K562 (cell line): Measurements from ENCODE around the gene PLEKHM3. TPM values are rescaled to one million over a fixed set of nuclear protein-coding genes. Genes with fewer than 3 reads are reported as not detected.

Experiments used
- BHLHE40 ChIP-seq: IDR thresholded peaks from 2 replicates; pipeline ENCODE4 v1.6.1; 2011; ENCODE audit warnings: low read length, improper control_type of control experiment
- CBFA2T3 ChIP-seq: fragments of 450-650 bp; IDR thresholded peaks from 2 replicates; pipeline ENCODE4 v1.6.1; 2017
- CBFB ChIP-seq: sonication (generic); formaldehyde crosslinking; IDR thresholded peaks from 2 replicates; pipeline ENCODE4 v1.4.0; 2020; ENCODE audit warnings: mild to moderate bottlenecking, missing genetic modification reagents
- CBX3 ChIP-seq, 2 experiments: IDR thresholded peaks; 1 replicate in 1 of 2; 2 replicates in 1 of 2; pipeline ENCODE4 v1.6.1; 2012; ENCODE audit warnings: inconsistent platforms in 2 of 2, low read length in 2 of 2, borderline replicate concordance in 1 of 2, control low read depth in 1 of 2
- CXXC5 ChIP-seq: fragments of 250-450 bp; sonication (Bioruptor Pico); IDR thresholded peaks from 2 replicates; pipeline ENCODE4 v1.8.0; 2022; ENCODE audit warnings: inconsistent platforms, mild to moderate bottlenecking, moderate library complexity
- FOXO4 ChIP-seq: fragments of 450-650 bp; formaldehyde crosslinking; IDR thresholded peaks from 2 replicates; pipeline ENCODE4 v1.4.0; 2020; ENCODE audit warnings: mild to moderate bottlenecking, moderate library complexity
- GTF2E2 ChIP-seq: fragments of 200-800 bp; sonication (Bioruptor generic); IDR thresholded peaks from 2 replicates; pipeline ENCODE4 v1.6.1; 2016; ENCODE audit warnings: missing genetic modification characterization, missing compliant biosample characterization
- HDAC1 ChIP-seq, 2 experiments: fragments of 450-650 bp; IDR thresholded peaks; 2 replicates each; pipeline ENCODE4 v1.6.1; 2016 to 2017; ENCODE audit warnings: inconsistent platforms in 1 of 2, mild to moderate bottlenecking in 1 of 2, moderate library complexity in 1 of 2
- HIVEP1 ChIP-seq: fragments of 250-450 bp; sonication (Bioruptor Pico); IDR thresholded peaks from 2 replicates; pipeline ENCODE4 v1.4.0; 2020; ENCODE audit warnings: mild to moderate bottlenecking
- HNRNPL ChIP-seq: fragments of 200-400 bp; formaldehyde crosslinking; IDR thresholded peaks from 2 replicates; pipeline ENCODE4 v1.6.1; 2017; ENCODE audit warnings: low read depth, mild to moderate bottlenecking, low read length
- KAT8 ChIP-seq: fragments of 450-650 bp; IDR thresholded peaks from 2 replicates; pipeline ENCODE4 v1.6.1; 2016; ENCODE audit warnings: low read depth, mild to moderate bottlenecking
- MIER1 ChIP-seq: fragments of 450-650 bp; IDR thresholded peaks from 2 replicates; pipeline ENCODE4 v1.6.1; 2016; ENCODE audit warnings: antibody characterized with exemption, mild to moderate bottlenecking, low read depth
- NFRKB ChIP-seq: fragments of 450-650 bp; IDR thresholded peaks from 2 replicates; pipeline ENCODE4 v1.6.1; 2016; ENCODE audit warnings: low read depth
- PTBP1 ChIP-seq: fragments of 200-400 bp; formaldehyde crosslinking; IDR thresholded peaks from 2 replicates; pipeline ENCODE4 v1.6.1; 2017; ENCODE audit warnings: low read depth, low read length
- SAP30 ChIP-seq: fragments of 200-600 bp; sonication (generic); IDR thresholded peaks from 2 replicates; pipeline ENCODE4 v1.6.1; 2012; ENCODE audit warnings: borderline replicate concordance, low read depth, mild to moderate bottlenecking, moderate library complexity, low read length, control low read depth, inconsistent platforms; ENCODE audit not compliant: insufficient read depth, poor library complexity, severe bottlenecking
- SMAD1 ChIP-seq: fragments of 150-350 bp; IDR thresholded peaks from 2 replicates; pipeline ENCODE4 v1.6.1; 2014; ENCODE audit warnings: low read length, low read depth; ENCODE audit not compliant: partially characterized antibody
- WHSC1 ChIP-seq: IDR thresholded peaks from one replicate; pipeline ENCODE4 v1.6.1; 2012; ENCODE audit warnings: low read length, control low read depth, inconsistent platforms
- ZBTB17 ChIP-seq: fragments of 450-650 bp; formaldehyde crosslinking; IDR thresholded peaks from 2 replicates; pipeline ENCODE4 v1.4.0; 2020; ENCODE audit warnings: mild to moderate bottlenecking
- ZNF165 ChIP-seq: fragments of 250-450 bp; sonication (Bioruptor Pico); IDR thresholded peaks from 2 replicates; pipeline ENCODE4 v1.4.0; 2020; ENCODE audit warnings: borderline replicate concordance
- ZNF197 ChIP-seq: fragments of 200-800 bp; sonication (Bioruptor generic); IDR thresholded peaks from 2 replicates; pipeline ENCODE4 v1.6.1; 2016; ENCODE audit warnings: low read depth, missing genetic modification characterization, missing compliant biosample characterization
- ZNF232 ChIP-seq: sonication (generic); formaldehyde crosslinking; IDR thresholded peaks from 2 replicates; pipeline ENCODE4 v1.8.0; 2022; ENCODE audit warnings: mild to moderate bottlenecking, missing genetic modification reagents
- ZNF354B ChIP-seq: fragments of 250-450 bp; sonication (Bioruptor Pico); IDR thresholded peaks from 2 replicates; pipeline ENCODE4 v1.4.0; 2020
- ZNF518B ChIP-seq: fragments of 250-450 bp; sonication (Bioruptor Pico); IDR thresholded peaks from 2 replicates; pipeline ENCODE4 v1.5.0; 2021; ENCODE audit warnings: mild to moderate bottlenecking, moderate library complexity
- polyA plus RNA-seq, 8 experiments: library from polyadenylated mRNA; depleted of rRNA in 4 of 8; stranded (reverse) in 5 of 8; unstranded in 3 of 8; fragments of >200 nt; fragmentation: Nextera tagmentation in 2 of 8; fragmentation: Illumina TruSeq in 1 of 8; extraction: Ambion mirVana in 2 of 8; extraction: Trizol in 1 of 8; gene quantifications; 2 replicates each; pipeline versions ENCODE4 v1.2.1 to v1.2.3, GENCODE V29; 2011 to 2014; ENCODE audit warnings: inconsistent platforms in 1 of 8, missing spikeins in 1 of 8
- total RNA-seq, 7 experiments: library from RNA; depleted of rRNA in 6 of 7; stranded (reverse); fragments of >200 nt in 6 of 7; fragmentation: Illumina TruSeq in 2 of 7; extraction: Trizol in 2 of 7; gene quantifications; 2 replicates each; pipeline versions ENCODE4 v1.2.1 to v1.2.3, GENCODE V29; 2011 to 2021; ENCODE audit warnings: low replicate concordance in 1 of 7
- TF ChIP-seq, protein P1 (sequence below): fragments of 450-650 bp; formaldehyde crosslinking; IDR thresholded peaks from 2 replicates; pipeline ENCODE4 v1.4.0; 2020; ENCODE audit warnings: mild to moderate bottlenecking
- TF ChIP-seq, protein P2 (sequence below): fragments of 450-650 bp; IDR thresholded peaks from 2 replicates; pipeline ENCODE4 v1.6.1; 2014; ENCODE audit warnings: low read depth, mild to moderate bottlenecking, moderate library complexity, borderline replicate concordance

The PLEKHM3 gene
- total and polyA plus RNA-seq, 9 of the 15 experiments (the other 6 are each of a cell fraction or from before 2014, with no cell fraction given) = 0.24 to 1.6 (median 1.0) TPM

- TF ChIP-seq FOXO4 (CRISPR knock-in tag) (no peak), CBX3 (IDR thresholded peaks at IDR 0.05; ENCODE audit: borderline replicate concordance in 1 of 2, low read length in 2 of 2) (no peak), HDAC1 (IDR thresholded peaks at IDR 0.05) (no peak), ZNF197 (CRISPR knock-in tag) (no peak), KAT8 (no peak), MIER1 (no peak), WHSC1 (no peak), SAP30 (no peak), ZNF518B (CRISPR knock-in tag) (no peak), CBFA2T3 (no peak), CBFB (CRISPR knock-in tag) (no peak), ZNF232 (CRISPR knock-in tag) (no peak), SMAD1 (peak; percentile 52), PTBP1 (no peak), ZNF354B (CRISPR knock-in tag) (no peak), BHLHE40 (no peak), CXXC5 (CRISPR knock-in tag) (no peak), ZNF165 (CRISPR knock-in tag) (no peak), NFRKB (peak; percentile 9; the same call in 1 of the 2 replicates), GTF2E2 (tag) (peak; percentile 23; the same call in 1 of the 2 replicates), HIVEP1 (CRISPR knock-in tag) (no peak), HNRNPL (no peak), ZBTB17 (CRISPR knock-in tag) (no peak)
- TF ChIP-seq, protein P1, sequence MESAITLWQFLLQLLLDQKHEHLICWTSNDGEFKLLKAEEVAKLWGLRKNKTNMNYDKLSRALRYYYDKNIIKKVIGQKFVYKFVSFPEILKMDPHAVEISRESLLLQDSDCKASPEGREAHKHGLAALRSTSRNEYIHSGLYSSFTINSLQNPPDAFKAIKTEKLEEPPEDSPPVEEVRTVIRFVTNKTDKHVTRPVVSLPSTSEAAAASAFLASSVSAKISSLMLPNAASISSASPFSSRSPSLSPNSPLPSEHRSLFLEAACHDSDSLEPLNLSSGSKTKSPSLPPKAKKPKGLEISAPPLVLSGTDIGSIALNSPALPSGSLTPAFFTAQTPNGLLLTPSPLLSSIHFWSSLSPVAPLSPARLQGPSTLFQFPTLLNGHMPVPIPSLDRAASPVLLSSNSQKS (CRISPR knock-in tag) = no peak
- TF ChIP-seq, protein P2, sequence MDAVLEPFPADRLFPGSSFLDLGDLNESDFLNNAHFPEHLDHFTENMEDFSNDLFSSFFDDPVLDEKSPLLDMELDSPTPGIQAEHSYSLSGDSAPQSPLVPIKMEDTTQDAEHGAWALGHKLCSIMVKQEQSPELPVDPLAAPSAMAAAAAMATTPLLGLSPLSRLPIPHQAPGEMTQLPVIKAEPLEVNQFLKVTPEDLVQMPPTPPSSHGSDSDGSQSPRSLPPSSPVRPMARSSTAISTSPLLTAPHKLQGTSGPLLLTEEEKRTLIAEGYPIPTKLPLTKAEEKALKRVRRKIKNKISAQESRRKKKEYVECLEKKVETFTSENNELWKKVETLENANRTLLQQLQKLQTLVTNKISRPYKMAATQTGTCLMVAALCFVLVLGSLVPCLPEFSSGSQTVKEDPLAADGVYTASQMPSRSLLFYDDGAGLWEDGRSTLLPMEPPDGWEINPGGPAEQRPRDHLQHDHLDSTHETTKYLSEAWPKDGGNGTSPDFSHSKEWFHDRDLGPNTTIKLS = no peak
Observed at GRCh38 chr2:207772844-207773205, 252.5 kb downstream of the PLEKHM3 start (continued).
